ENCODE results near the gene SELPLG.

SELPLG gene

DNA sequence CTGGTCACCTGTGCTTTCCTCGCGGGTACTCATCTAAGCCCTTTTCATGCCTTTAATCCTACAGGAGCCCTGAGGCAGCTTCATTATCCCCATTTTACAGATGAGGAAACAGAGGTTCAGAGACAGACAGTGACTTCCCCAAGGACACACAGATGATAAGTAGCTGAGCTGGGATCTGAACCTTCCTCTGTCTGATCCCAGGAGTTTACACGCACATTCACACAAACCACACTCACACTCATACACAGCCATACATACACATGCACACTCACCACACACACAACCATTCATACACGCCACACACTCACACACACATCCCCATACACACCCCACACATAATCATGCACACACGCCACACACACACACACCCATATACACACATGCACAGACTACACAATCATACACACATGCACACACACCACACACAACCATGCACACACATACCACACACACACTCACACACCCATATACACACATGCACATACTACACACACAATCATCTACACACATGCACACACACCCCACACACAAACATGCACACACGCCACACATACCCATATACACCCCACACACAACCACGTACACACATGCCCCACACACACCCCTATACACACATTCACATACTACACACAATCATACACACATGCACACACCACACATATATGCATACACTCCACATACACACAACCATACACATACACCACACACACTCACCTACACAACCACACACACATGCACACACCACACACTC, 38.6 kb downstream of the SELPLG start:
- DNase-seq (ENCODE audit: low read depth in 1 of 2, low spot score in 1 of 2) = no peak
- Histone ChIP-seq H3K27me3 (ENCODE audit: insufficient read depth, poor library complexity, severe bottlenecking) (no peaks in the 10 kb centered on the region), H3K27ac (replicated peaks) (no peak overlapping the region), H3K4me3 (replicated peaks; ENCODE audit: insufficient read depth, low read length) (no peak overlapping the region)
- TF ChIP-seq GABPA (IDR thresholded peaks at IDR 0.05; ENCODE audit: low read depth) (no peak), SPI1 (IDR thresholded peaks at IDR 0.05; ENCODE audit: borderline replicate concordance, low read depth) (no peak), CTCF (IDR thresholded peaks at IDR 0.05; ENCODE audit: insufficient read depth, low read length) (no peak), POLR2AphosphoS5 (IDR thresholded peaks at IDR 0.05; ENCODE audit: low read depth) (no peak)
- TF ChIP-seq, protein P1, sequence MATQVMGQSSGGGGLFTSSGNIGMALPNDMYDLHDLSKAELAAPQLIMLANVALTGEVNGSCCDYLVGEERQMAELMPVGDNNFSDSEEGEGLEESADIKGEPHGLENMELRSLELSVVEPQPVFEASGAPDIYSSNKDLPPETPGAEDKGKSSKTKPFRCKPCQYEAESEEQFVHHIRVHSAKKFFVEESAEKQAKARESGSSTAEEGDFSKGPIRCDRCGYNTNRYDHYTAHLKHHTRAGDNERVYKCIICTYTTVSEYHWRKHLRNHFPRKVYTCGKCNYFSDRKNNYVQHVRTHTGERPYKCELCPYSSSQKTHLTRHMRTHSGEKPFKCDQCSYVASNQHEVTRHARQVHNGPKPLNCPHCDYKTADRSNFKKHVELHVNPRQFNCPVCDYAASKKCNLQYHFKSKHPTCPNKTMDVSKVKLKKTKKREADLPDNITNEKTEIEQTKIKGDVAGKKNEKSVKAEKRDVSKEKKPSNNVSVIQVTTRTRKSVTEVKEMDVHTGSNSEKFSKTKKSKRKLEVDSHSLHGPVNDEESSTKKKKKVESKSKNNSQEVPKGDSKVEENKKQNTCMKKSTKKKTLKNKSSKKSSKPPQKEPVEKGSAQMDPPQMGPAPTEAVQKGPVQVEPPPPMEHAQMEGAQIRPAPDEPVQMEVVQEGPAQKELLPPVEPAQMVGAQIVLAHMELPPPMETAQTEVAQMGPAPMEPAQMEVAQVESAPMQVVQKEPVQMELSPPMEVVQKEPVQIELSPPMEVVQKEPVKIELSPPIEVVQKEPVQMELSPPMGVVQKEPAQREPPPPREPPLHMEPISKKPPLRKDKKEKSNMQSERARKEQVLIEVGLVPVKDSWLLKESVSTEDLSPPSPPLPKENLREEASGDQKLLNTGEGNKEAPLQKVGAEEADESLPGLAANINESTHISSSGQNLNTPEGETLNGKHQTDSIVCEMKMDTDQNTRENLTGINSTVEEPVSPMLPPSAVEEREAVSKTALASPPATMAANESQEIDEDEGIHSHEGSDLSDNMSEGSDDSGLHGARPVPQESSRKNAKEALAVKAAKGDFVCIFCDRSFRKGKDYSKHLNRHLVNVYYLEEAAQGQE (IDR thresholded peaks at IDR 0.05; ENCODE audit: insufficient replicate concordance, low read depth) = no peak

DNA sequence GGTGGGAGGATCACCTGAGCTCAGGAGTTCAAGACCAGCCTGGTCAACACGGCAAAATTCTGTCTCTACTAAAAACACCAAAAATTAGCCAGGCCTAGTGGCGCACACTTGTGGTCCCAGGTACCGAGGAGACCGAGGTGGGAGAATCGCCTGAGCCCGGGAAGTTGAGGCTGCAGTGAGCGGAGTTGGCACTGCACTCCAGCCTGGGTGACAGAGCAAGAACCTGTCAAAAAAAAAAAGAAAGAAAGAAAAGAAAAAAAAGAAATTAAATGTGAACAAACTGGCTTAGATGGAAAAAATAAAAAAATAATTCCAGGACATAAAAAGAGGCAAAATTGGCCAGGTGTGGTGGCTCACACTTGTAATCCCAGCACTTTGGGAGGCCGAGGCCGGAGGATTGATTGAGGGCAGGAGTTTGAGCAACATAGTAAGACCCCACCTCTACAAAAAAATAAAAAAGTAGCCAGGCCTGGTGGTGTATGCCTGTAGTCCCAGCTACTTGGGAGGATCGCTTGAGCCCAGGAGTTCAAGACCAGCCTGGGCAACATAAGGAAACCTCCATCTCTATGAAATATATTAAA, 39.3 kb downstream of the SELPLG start:
- DNase-seq (ENCODE audit: low read depth in 1 of 2, low spot score in 1 of 2) = no peak
- Histone ChIP-seq H3K27ac (replicated peaks) (no peak overlapping the region), H3K27me3 (ENCODE audit: insufficient read depth, poor library complexity, severe bottlenecking) (no peaks in the 10 kb centered on the region), H3K4me3 (replicated peaks; ENCODE audit: insufficient read depth, low read length) (no peak overlapping the region)
- TF ChIP-seq SPI1 (IDR thresholded peaks at IDR 0.05; ENCODE audit: borderline replicate concordance, low read depth) = no peak
- TF ChIP-seq CTCF (IDR thresholded peaks at IDR 0.05; ENCODE audit: insufficient read depth, low read length) = no peak
- TF ChIP-seq, protein P1 (IDR thresholded peaks at IDR 0.05; ENCODE audit: insufficient replicate concordance, low read depth) = no peak
- TF ChIP-seq GABPA (IDR thresholded peaks at IDR 0.05; ENCODE audit: low read depth) = no peak
- no peak for TF ChIP-seq POLR2AphosphoS5 (IDR thresholded peaks at IDR 0.05; ENCODE audit: low read depth)

DNA sequence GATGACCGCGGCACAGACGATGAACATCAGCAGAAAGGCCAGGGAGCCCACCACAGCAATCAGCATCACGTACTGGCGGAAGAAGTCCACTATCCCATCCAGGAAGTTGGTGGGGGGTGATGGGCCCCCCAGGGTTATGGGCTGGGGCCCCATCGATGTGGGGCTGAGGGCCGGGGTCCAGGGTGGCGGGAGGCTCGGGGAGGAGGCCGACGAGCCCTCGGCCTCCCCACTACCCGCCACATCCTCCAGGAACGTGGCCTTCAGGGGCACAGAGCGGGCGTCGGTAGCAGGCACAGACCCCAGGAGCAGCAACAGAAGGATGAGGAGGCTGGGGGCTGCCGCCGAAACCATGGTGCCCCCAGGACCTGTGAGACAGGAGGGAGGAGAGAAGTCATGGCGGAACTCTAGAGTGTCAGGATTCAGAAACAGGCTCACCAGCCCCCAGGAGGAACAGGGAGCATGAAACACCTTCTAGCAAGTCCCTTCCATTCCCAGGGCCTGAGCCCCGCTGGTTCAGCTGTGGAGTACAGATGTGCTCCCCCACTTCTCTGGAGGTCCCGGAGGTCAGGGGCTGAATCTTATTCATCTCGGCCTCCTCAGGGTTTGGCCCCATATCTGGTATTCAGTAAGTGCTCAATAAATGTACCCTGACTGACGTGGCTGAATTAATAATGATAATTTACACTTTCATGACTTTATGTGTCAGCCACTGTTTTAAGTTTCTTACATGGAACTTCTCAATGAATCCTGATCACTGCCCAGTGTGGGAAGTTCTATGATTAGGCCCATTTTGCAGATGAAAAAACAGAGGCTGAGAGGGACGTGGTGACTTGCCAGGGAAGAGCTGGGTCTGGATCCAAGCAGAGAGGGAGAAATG, 41.4 kb downstream of the SELPLG start:
- TF ChIP-seq SPI1 (IDR thresholded peaks at IDR 0.05; ENCODE audit: borderline replicate concordance, low read depth) (no peak), GABPA (IDR thresholded peaks at IDR 0.05; ENCODE audit: low read depth) (no peak), CTCF (IDR thresholded peaks at IDR 0.05; ENCODE audit: insufficient read depth, low read length) (no peak), POLR2AphosphoS5 (IDR thresholded peaks at IDR 0.05; ENCODE audit: low read depth) (no peak)
- TF ChIP-seq, protein P1 (IDR thresholded peaks at IDR 0.05; ENCODE audit: insufficient replicate concordance, low read depth) = no peak
- Histone ChIP-seq H3K4me3 (replicated peaks; ENCODE audit: insufficient read depth, low read length) (no peak overlapping the region), H3K27ac (replicated peaks) (no peak overlapping the region), H3K27me3 (ENCODE audit: insufficient read depth, poor library complexity, severe bottlenecking) (no peaks in the 10 kb centered on the region)
- DNase-seq (ENCODE audit: low read depth in 1 of 2, low spot score in 1 of 2) = no peak
